ENCODE data around the gene SLC35E1. TPM values are rescaled to one million over a fixed set of nuclear protein-coding genes. Genes with fewer than 3 reads are reported as not detected.

Gene SLC35E1
- total and polyA plus RNA-seq, 9 donors, result 17.6 to 39.7 (median 30.2) TPM

DNA sequence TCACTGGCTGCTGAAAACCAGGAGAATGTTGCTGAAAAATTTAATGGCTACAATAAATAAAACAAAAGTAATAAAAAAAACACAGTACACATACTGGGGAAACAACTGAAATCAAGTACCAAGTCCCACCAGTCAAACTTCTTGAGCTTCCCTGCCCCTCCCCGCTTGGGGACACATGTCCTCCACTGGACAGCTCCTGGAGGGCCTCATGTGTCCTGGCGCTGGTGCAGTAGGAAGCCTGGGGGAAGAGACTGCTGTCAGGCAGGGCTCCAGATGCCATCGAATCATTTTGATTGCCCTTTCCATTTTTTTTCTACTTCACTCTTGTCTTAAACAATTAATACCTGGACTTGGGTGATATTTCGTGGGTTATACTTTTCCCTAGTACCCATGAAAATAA, 26.6 kb upstream of the SLC35E1 start:
- intact Hi-C loops (cut with DNase I), result no loop called here
- Histone ChIP-seq H3K27me3 (no peaks in the 10 kb centered on the region), H3K4me1 (ENCODE audit: insufficient read depth) (peaks cover 12% of the 10 kb centered on the region), H3K27ac (no peak overlapping the region), H3K9me3 (no peaks in the 10 kb centered on the region), H3K4me3 (no peak overlapping the region), H3K36me3 (no peaks in the 10 kb centered on the region)
- TF ChIP-seq, protein P1, sequence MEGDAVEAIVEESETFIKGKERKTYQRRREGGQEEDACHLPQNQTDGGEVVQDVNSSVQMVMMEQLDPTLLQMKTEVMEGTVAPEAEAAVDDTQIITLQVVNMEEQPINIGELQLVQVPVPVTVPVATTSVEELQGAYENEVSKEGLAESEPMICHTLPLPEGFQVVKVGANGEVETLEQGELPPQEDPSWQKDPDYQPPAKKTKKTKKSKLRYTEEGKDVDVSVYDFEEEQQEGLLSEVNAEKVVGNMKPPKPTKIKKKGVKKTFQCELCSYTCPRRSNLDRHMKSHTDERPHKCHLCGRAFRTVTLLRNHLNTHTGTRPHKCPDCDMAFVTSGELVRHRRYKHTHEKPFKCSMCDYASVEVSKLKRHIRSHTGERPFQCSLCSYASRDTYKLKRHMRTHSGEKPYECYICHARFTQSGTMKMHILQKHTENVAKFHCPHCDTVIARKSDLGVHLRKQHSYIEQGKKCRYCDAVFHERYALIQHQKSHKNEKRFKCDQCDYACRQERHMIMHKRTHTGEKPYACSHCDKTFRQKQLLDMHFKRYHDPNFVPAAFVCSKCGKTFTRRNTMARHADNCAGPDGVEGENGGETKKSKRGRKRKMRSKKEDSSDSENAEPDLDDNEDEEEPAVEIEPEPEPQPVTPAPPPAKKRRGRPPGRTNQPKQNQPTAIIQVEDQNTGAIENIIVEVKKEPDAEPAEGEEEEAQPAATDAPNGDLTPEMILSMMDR (IDR thresholded peaks at IDR 0.05), result no peak
- TF ChIP-seq EP300 (IDR thresholded peaks at IDR 0.05), result no peak
- TF ChIP-seq POLR2A (IDR thresholded peaks at IDR 0.05), result no peak
- DNase-seq, result no peak
- 65 to 68% (median 67%) methylated on average over 4 of the region's 4 CpGs for WGBS, 3 donors

DNA sequence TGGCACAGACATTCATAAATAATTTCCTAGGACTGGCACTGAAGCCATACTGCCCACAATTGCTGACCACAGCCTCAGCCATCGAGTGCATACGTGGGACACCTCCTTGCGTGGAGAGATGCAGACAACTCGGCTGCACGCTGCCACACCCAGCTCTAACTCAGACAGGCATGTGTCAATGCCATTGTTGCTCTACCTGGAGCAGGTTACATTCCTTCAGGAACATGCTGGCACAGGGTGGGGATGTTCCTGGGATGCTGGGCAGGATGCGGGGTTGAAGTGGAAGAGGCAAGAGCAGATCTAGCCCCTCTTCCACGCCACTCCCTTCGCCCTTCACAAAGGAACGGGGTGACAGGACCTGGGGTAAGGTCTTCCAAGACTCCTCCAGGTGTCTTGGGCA, 24.2 kb upstream of the SLC35E1 start:
- Histone ChIP-seq H3K4me3 (no peak overlapping the region), H3K27me3 (no peaks in the 10 kb centered on the region), H3K27ac (no peak overlapping the region), H3K4me1 (ENCODE audit: insufficient read depth) (peaks cover 13% of the 10 kb centered on the region), H3K9me3 (no peaks in the 10 kb centered on the region), H3K36me3 (no peaks in the 10 kb centered on the region)
- DNase-seq, result no peak
- intact Hi-C loops (cut with DNase I), result no loop called here
- WGBS, 3 donors, result 91 to 98% (median 96%) methylated on average over 9 of the region's 9 CpGs
- TF ChIP-seq EP300 (IDR thresholded peaks at IDR 0.05), result no peak
- TF ChIP-seq, protein P1 (IDR thresholded peaks at IDR 0.05), result no peak
- TF ChIP-seq POLR2A (IDR thresholded peaks at IDR 0.05), result no peak

DNA sequence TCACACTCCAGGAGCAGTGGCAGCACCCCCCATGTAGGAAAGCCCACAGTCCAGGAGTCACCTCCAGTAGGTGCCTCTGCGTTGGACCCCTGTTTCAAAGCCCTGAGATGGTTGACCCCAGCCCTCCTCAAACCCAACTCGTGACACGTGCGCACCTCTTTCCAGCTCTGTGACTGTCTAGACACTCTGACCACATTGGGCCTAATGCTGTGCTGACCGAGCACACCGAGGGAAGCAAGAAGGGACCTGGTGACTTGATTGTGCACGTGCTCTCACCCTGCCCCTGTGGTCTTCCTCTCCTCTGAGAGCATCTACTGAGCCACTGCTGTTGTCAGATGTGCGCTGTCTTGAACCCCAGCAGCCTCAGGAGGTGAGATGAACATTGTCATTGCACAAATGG, 22.9 kb upstream of the SLC35E1 start:
- DNase-seq, result no peak
- 89 to 91% (median 90%) methylated on average over 8 of the region's 8 CpGs for WGBS, 3 donors
- TF ChIP-seq EP300 (IDR thresholded peaks at IDR 0.05), result no peak
- TF ChIP-seq POLR2A (IDR thresholded peaks at IDR 0.05), result no peak
- TF ChIP-seq, protein P1 (IDR thresholded peaks at IDR 0.05), result no peak
- Histone ChIP-seq H3K4me3 (no peak overlapping the region), H3K4me1 (ENCODE audit: insufficient read depth) (peaks cover 9% of the 10 kb centered on the region), H3K27ac (no peak overlapping the region), H3K9me3 (no peaks in the 10 kb centered on the region), H3K27me3 (no peaks in the 10 kb centered on the region), H3K36me3 (no peaks in the 10 kb centered on the region)
- intact Hi-C loops (cut with DNase I), result no loop called here

DNA sequence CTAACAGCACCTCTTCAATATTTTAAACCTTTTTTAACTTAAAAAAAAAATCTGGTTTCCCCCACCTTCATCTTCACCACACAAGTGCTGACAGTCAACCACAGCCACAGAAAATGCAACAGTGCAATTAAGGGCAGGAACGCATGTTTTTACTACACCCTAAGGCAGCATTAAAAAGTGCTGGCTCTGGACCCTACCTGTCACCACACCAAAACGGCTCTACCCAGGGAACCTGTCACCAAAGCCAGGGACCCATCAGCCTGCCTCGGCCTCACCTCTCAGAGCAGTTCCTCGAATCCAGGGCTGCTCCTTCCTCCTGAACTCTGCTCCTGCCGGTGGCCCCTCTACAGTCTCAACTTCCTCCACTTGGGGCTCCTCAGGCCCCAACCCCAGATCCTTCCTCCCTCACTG, 22.5 kb upstream of the SLC35E1 start:
- intact Hi-C loops (cut with DNase I), result no loop called here
- no peaks in the 10 kb centered on the region for H3K36me3 ChIP-seq
- TF ChIP-seq, protein P1 (IDR thresholded peaks at IDR 0.05), result no peak
- no peak for TF ChIP-seq EP300 (IDR thresholded peaks at IDR 0.05)
- no peak for TF ChIP-seq POLR2A (IDR thresholded peaks at IDR 0.05)
- WGBS, 3 donors, result 86 to 89% (median 87%) methylated on average over 5 of the region's 5 CpGs
- no peaks in the 10 kb centered on the region for H3K9me3 ChIP-seq
- no peak overlapping the region for H3K27ac ChIP-seq
- H3K27me3 ChIP-seq, result no peaks in the 10 kb centered on the region
- peaks cover 9% of the 10 kb centered on the region for H3K4me1 ChIP-seq (ENCODE audit: insufficient read depth)
- no peak overlapping the region for H3K4me3 ChIP-seq
- no peak for DNase-seq
